ENCODE measurements around the gene JUNB.

GRCh38 chr19:12757544-12758274 is 33.6 kb upstream of the JUNB start:
- no peak for TF ChIP-seq CTCF (IDR thresholded peaks at IDR 0.05; ENCODE audit: low read depth, low read length)
- TF ChIP-seq EZH2phosphoT487 (IDR thresholded peaks at IDR 0.05; ENCODE audit: low read depth), result no peak
